GM21576 (cell line): ENCODE data around the gene RNF183.
"Not testable (repeated sequence)": the region's sequence is repeated elsewhere in the genome, so short reads cannot be mapped to it uniquely, and the experiment has no call there.

Experiments used
- ATAC-seq: cut with Tn5 transposase; IDR thresholded peaks from one replicate; pipeline ENCODE4 v1.9.1; 2021; ENCODE audit warnings: mild to moderate bottlenecking, moderate library complexity; ENCODE audit not compliant: unreplicated experiment

Gene RNF183

GRCh38 chr9:113275157-113276131 lies 27.7 kb downstream of the RNF183 start, which contains the start of the genes CDC26 and PRPF4:
Gene CDC26 (minus strand): TSS chr9:113275572. CDS start chr9:113272507, 3,065 bp downstream.
Gene PRPF4 (plus strand): TSS chr9:113275658. CDS start chr9:113275744, 86 bp downstream.
- ATAC-seq = peak; percentile 98

GRCh38 chr9:113274474-113275156 lies 28.6 kb downstream of the RNF183 start:
- peak; percentile 1 for ATAC-seq

- ATAC-seq = no peak
Observed at GRCh38 chr9:113269871-113270270, 33.3 kb downstream of the RNF183 start.

GRCh38 chr9:113269355-113269754 lies 33.8 kb downstream of the RNF183 start:
- ATAC-seq = no peak

GRCh38 chr9:113267911-113268566 lies 35.1 kb downstream of the RNF183 start:
- ATAC-seq = no peak

GRCh38 chr9:113266174-113266573 lies 37.0 kb downstream of the RNF183 start:
- ATAC-seq = no peak

- no peak for ATAC-seq
Observed at GRCh38 chr9:113261917-113262671, 41.1 kb downstream of the RNF183 start.

GRCh38 chr9:113258282-113258681 lies 44.9 kb downstream of the RNF183 start:
- no peak for ATAC-seq

GRCh38 chr9:113257863-113258262 lies 45.3 kb downstream of the RNF183 start:
- ATAC-seq = no peak

GRCh38 chr9:113255438-113255837 lies 47.7 kb downstream of the RNF183 start:
- no peak for ATAC-seq

GRCh38 chr9:113254991-113255390 lies 48.2 kb downstream of the RNF183 start:
- no peak for ATAC-seq

- ATAC-seq = no peak
Observed at GRCh38 chr9:113250807-113251206, 52.4 kb downstream of the RNF183 start.

GRCh38 chr9:113249661-113250060 lies 53.5 kb downstream of the RNF183 start:
- ATAC-seq = not testable (repeated sequence)

- ATAC-seq = no peak
Observed at GRCh38 chr9:113247640-113248039, 55.5 kb downstream of the RNF183 start.
